PC-9 (cell line): ENCODE data around the gene ECHDC1. TPM values are rescaled to one million over a fixed set of nuclear protein-coding genes. Genes with fewer than 3 reads are reported as not detected.

Source experiments
- BruUV-seq: library from RNA; stranded (reverse); fragments of 400-500 nt; replicated peaks from 2 replicates; lab custom pipeline; 2021; lab: Mats Ljungman, UMichigan
- CTCF ChIA-PET: fragments of 300-600 bp; sonication (Branson Sonifier 250); formaldehyde crosslinking; loops from one replicate; lab custom pipeline; 2022; ENCODE audit warnings: antibody characterized with exemption; lab: Charles Lee
- POLR2A ChIA-PET: fragments of 300-600 bp; sonication (Branson Sonifier 250); formaldehyde crosslinking; loops from one replicate; lab custom pipeline; 2022; ENCODE audit warnings: antibody characterized with exemption; ENCODE audit not compliant: unreplicated experiment; lab: Charles Lee
- DNase-seq, 2 experiments: peaks; one replicate each; pipeline versions ENCODE4 v3.0.0 to v3.0.0-alpha.2; 2015 to 2022; ENCODE audit warnings: mixed read lengths in 1 of 2
- H2AFZ ChIP-seq: fragments of 200-600 bp; sonication (generic); 2 replicates; pipeline ENCODE4 v1.8.1; 2017; ENCODE audit warnings: antibody characterized with exemption
- H3F3A ChIP-seq: fragments of 200-600 bp; sonication (generic); 2 replicates; pipeline ENCODE4 v1.8.1; 2017; ENCODE audit warnings: antibody characterized with exemption, mild to moderate bottlenecking, low read depth; ENCODE audit not compliant: insufficient read depth
- H3K27ac ChIP-seq: fragments of 200-600 bp; sonication (generic); 2 replicates; pipeline ENCODE4 v1.6.1; 2016; ENCODE audit warnings: mixed run types
- H3K27me3 ChIP-seq: fragments of 200-600 bp; sonication (generic); 2 replicates; pipeline ENCODE4 v1.6.1; 2016; ENCODE audit warnings: low read depth, mixed run types; ENCODE audit not compliant: insufficient read depth
- H3K36me3 ChIP-seq: fragments of 200-600 bp; sonication (generic); 2 replicates; pipeline ENCODE4 v1.6.1; 2016; ENCODE audit warnings: low read depth, mixed run types
- H3K4me1 ChIP-seq: fragments of 200-600 bp; sonication (generic); replicated peaks from 2 replicates; pipeline ENCODE4 v1.6.1; 2016; ENCODE audit warnings: mixed run types; ENCODE audit not compliant: insufficient read depth
- H3K4me2 ChIP-seq: fragments of 200-600 bp; sonication (generic); 2 replicates; pipeline ENCODE4 v1.6.1; 2017; ENCODE audit warnings: mixed run types
- H3K4me3 ChIP-seq: fragments of 200-600 bp; sonication (generic); 2 replicates; pipeline ENCODE4 v1.6.1; 2016; ENCODE audit warnings: mixed run types
- H3K79me2 ChIP-seq: fragments of 200-600 bp; sonication (generic); 2 replicates; pipeline ENCODE4 v1.6.1; 2017; ENCODE audit warnings: low read depth, mixed run types
- H3K9me2 ChIP-seq: fragments of 200-600 bp; sonication (generic); 2 replicates; pipeline ENCODE4 v1.8.1; 2017; ENCODE audit warnings: mild to moderate bottlenecking; ENCODE audit not compliant: insufficient read depth
- H3K9me3 ChIP-seq: fragments of 200-600 bp; sonication (generic); 2 replicates; pipeline ENCODE4 v1.8.1; 2016; ENCODE audit warnings: low read depth; ENCODE audit not compliant: insufficient read depth
- H4K20me1 ChIP-seq: fragments of 200-600 bp; sonication (generic); 2 replicates; pipeline ENCODE4 v1.8.1; 2017; ENCODE audit not compliant: insufficient read depth
- EZH2 ChIP-seq: fragments of 200-600 bp; sonication (generic); IDR thresholded peaks from 2 replicates; pipeline ENCODE4 v1.8.0; 2017; ENCODE audit warnings: antibody characterized with exemption, low read depth
- intact Hi-C: fragments of 100-400 bp; cut with micrococcal nuclease; formaldehyde crosslinking; loops from one replicate; pipeline ENCODE4 v1.10.0; 2022; ENCODE audit not compliant: unreplicated experiment
- total RNA-seq: library from RNA; stranded (reverse); gene quantifications from 2 replicates; pipeline ENCODE4 v1.2.3, GENCODE V29; 2021
- TF ChIP-seq, protein P1 (sequence below): fragments of 200-600 bp; sonication (generic); conservative IDR thresholded peaks from 2 replicates; pipeline ENCODE4 v1.6.1; 2017; ENCODE audit warnings: mixed run types, antibody characterized with exemption, mild to moderate bottlenecking, moderate library complexity

Gene ECHDC1
- total RNA-seq, 1 experiment from 2014 or later = 50.4 TPM

DNA sequence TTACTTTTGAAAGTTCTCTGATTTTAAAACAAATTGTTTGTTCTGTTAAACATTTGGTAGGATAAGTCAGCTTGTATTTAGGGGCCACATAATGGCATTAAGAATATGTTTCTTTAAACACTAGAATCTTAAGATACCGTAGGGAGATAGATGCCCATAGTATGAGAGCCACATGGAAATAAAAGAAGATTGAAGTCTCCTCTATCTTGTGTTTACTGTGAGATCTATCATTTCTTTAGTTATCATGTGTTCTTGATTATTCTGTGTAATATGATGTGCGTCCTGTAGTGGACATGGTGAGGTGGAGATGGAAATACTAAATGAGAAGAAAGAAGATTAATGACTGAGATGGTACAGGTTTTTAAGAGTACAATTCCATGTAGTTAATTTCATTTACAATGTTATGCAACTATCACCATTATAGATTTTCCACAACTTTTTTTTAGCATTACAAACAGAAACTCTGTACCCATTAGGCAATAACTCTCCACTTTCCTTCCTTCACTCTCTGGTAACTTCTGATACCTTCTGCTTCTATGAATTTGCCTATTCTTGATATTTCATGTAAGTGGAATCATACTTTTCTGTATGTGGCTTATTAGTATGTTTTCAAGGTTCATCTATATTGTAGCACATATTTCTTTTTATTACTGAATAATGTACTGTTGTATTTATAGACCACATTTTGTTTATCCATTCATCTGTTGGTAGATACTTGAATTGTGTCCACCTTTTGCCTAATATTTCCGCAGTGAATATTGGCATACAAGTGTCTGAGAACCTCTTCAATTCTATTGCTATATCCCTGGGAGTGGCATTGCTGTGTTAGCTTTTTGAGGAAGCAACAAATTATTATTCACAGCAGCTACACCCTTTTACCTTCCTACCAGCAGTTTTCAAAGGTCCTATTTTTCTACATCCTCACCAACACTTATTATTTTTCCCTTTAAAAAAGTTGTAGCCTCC is 65.2 kb downstream of the ECHDC1 start:
- Histone ChIP-seq H3K4me2 (no peak overlapping the region), H2AFZ (no peak overlapping the region), H3K4me1 (no peaks in the 10 kb centered on the region), H3K4me3 (no peak overlapping the region), H3K27ac (no peak overlapping the region), H3K9me3 (no peaks in the 10 kb centered on the region), H3K27me3 (no peaks in the 10 kb centered on the region), H3K79me2 (peaks cover 35% of the 10 kb centered on the region), H3F3A (no peaks in the 10 kb centered on the region; the same call in 1 of the 2 replicates), H3K9me2 (no peaks in the 10 kb centered on the region), H3K36me3 (peaks cover 12% of the 10 kb centered on the region; the same call in 1 of the 2 replicates), H4K20me1 (peaks cover 15% of the 10 kb centered on the region; the same call in 1 of the 2 replicates)
- no TSS peak for BruUV-seq
- DNase-seq = no peak
- TF ChIP-seq, protein P1, sequence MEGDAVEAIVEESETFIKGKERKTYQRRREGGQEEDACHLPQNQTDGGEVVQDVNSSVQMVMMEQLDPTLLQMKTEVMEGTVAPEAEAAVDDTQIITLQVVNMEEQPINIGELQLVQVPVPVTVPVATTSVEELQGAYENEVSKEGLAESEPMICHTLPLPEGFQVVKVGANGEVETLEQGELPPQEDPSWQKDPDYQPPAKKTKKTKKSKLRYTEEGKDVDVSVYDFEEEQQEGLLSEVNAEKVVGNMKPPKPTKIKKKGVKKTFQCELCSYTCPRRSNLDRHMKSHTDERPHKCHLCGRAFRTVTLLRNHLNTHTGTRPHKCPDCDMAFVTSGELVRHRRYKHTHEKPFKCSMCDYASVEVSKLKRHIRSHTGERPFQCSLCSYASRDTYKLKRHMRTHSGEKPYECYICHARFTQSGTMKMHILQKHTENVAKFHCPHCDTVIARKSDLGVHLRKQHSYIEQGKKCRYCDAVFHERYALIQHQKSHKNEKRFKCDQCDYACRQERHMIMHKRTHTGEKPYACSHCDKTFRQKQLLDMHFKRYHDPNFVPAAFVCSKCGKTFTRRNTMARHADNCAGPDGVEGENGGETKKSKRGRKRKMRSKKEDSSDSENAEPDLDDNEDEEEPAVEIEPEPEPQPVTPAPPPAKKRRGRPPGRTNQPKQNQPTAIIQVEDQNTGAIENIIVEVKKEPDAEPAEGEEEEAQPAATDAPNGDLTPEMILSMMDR = no peak
- TF ChIP-seq EZH2 = no peak
- intact Hi-C loops = no loop called here
- ChIA-PET POLR2A (interaction anchor here (0.6 kb wide), 1 partner anchor 14 kb away, joined by 6 read pairs; no protein-coding TSS in a partner anchor), CTCF (no interaction called here)

DNA sequence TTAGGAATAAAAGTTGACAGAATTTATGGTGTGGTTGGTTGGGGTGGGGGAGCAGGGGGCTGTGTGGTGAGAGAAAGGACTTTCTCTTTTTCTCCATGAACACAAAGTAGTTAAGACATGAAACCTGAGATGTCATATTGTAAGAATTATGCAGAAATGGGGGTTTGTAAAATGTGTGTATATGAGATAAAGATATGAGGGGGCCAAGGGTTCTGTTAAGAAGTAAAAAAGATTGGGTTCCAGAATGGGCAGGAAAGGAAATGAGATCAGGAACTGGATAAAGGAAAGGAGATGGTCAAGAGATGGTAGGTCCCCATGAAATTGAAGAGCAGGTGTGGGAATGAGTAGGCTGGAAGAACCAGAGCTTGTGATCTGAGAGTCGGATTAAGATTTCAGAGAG is 67.1 kb downstream of the ECHDC1 start:
- H3K27me3 ChIP-seq = no peaks in the 10 kb centered on the region
- no peak overlapping the region for H2AFZ ChIP-seq
- H3K9me2 ChIP-seq = no peaks in the 10 kb centered on the region
- intact Hi-C loops = no loop called here
- no peaks in the 10 kb centered on the region for H3K4me1 ChIP-seq
- CTCF ChIA-PET = no interaction called here
- POLR2A ChIA-PET = no interaction called here
- peaks cover 7% of the 10 kb centered on the region; the same call in 1 of the 2 replicates for H3K36me3 ChIP-seq
- no peak overlapping the region for H3K4me3 ChIP-seq
- BruUV-seq = no TSS peak
- no peak overlapping the region for H3K4me2 ChIP-seq
- H3F3A ChIP-seq = no peaks in the 10 kb centered on the region; the same call in 1 of the 2 replicates
- no peaks in the 10 kb centered on the region for H3K9me3 ChIP-seq
- DNase-seq = no peak
- no peak for TF ChIP-seq EZH2
- no peak overlapping the region for H3K27ac ChIP-seq
- H3K79me2 ChIP-seq = peaks cover 53% of the 10 kb centered on the region
- H4K20me1 ChIP-seq = peaks cover 12% of the 10 kb centered on the region

DNA sequence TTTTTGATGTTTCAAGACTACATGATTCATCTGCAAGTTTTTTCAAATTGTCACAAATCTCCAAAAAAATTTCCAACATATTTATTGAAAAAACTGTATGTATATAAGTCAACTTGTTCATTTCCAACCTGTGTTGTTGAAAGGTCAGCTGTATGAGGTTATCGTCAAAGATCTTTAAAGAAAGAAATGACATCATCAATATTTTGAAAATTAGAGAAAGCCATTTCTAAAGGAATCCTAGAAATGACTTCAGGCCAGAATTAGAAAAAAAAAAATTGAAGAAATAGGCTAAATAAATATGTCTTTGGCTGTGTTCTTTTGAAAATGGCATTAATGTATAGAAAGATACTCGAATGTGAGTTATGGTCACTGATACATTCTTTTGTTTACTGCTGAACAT is 69.9 kb downstream of the ECHDC1 start:
- CTCF ChIA-PET = no interaction called here
- no TSS peak for BruUV-seq
- POLR2A ChIA-PET = no interaction called here
- Histone ChIP-seq H3K27ac (no peak overlapping the region), H3K4me3 (no peak overlapping the region), H3K27me3 (no peaks in the 10 kb centered on the region), H3K4me1 (peaks cover 20% of the 10 kb centered on the region), H3K9me3 (no peaks in the 10 kb centered on the region), H3K79me2 (peaks cover 74% of the 10 kb centered on the region), H3K9me2 (no peaks in the 10 kb centered on the region), H3F3A (no peaks in the 10 kb centered on the region; the same call in 1 of the 2 replicates), H3K36me3 (peaks cover 12% of the 10 kb centered on the region), H3K4me2 (no peak overlapping the region), H2AFZ (no peak overlapping the region), H4K20me1 (peaks cover 15% of the 10 kb centered on the region)
- intact Hi-C loops = no loop called here
- TF ChIP-seq, protein P1 = no peak
- no peak for TF ChIP-seq EZH2
- DNase-seq = no peak
